ENCODE results near the gene PLEKHB2. TPM values are rescaled to one million over a fixed set of nuclear protein-coding genes. Genes with fewer than 3 reads are reported as not detected.
"Not testable (repeated sequence)": the region's sequence is repeated elsewhere in the genome, so short reads cannot be mapped to it uniquely, and the experiment has no call there.

Gene PLEKHB2
- total RNA-seq, 2 experiments from 2014 or later: 58.5 to 64.3 TPM

DNA sequence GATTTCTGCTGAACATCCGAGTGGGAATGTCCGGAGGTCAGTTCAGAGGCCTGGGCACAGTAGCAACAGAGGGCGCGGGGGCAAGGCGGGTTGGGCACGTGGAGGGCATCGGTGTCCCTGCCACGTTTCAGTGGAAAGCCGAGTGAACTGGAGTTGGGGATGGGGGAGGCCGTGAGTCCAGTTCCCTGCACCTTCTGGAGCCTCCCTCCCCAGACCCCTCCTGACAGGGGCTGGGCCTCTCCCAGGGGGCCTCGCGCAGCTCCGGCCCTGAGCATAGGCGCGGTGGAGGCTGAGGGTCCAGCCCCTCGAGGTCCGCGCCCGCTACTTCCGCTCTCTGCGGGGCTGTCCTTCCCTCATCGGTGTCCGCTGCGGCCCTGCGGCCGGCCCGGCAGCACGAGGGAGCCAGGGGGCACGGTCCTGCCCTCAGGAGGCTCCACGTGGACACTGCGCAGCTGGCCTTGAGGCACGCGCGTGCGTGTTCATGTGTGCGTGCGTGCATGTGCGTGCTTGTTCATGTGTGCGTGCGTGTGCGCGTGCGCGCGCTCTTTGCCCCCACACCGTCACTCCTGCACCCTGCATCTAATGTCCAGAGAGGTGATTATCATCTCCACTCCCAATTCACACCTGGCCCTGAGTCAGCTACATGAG, 50.2 kb downstream of the PLEKHB2 start:
- Mint-ChIP-seq H3K4me3 (no peak overlapping the region), H3K9me3 (ENCODE audit: low read depth) (no peaks in the 10 kb centered on the region), H3K27me3 (no peaks in the 10 kb centered on the region), H3K36me3 (peaks cover 4% of the 10 kb centered on the region), H3K27ac (no peak overlapping the region), H3K4me1 (peaks cover 29% of the 10 kb centered on the region)
- no peak for ATAC-seq
- CTCF ChIA-PET: interaction anchor here (0.9 to 3.1 kb wide), 10 partner anchors 9 to 646 kb away, joined by 3 to 21 read pairs (median 5); no protein-coding TSS in a partner anchor
- DNase-seq: no peak

DNA sequence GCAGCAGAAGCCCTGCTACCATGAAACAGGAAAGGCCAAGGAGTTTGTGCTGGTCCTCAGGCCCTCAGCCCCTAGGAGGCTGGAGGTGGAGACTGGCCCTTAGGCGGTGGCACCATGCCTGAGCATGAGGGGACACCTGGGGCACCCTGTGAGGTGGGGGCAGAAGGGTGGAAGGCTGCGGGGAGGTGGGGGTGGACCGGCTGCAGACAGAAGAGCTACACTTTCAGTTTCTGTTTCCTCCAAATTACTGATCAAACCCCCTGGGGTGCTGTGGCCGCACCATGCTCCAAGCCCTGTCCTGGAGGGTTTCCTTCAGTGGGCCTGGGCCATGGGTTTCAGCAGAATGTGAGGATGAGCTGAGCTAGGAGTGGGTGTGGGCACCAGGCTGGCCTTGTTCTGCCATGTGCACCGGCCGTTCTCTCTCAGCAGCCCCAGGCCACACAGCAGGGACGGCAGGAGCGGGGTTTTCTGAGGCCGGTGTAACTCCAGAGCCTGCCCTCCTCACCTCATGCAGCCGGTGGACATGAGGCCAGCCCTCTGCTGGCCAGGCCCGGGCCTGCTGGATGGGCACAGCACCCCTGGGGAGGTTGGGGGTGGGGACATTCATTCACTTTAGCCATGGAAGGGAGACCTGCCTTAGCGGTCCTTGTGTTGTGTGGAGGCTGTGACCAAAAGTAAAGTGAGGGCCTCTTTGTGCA, 51.5 kb downstream of the PLEKHB2 start:
- Mint-ChIP-seq H3K9me3 (ENCODE audit: low read depth) (no peaks in the 10 kb centered on the region), H3K4me1 (peaks cover 29% of the 10 kb centered on the region), H3K27me3 (no peaks in the 10 kb centered on the region), H3K36me3 (no peaks in the 10 kb centered on the region), H3K27ac (peak overlapping the region; percentile 86), H3K4me3 (peak overlapping the region; percentile 25)
- CTCF ChIA-PET: interaction anchor here (1.0 to 1.8 kb wide), 8 partner anchors 10 to 526 kb away, joined by 3 to 8 read pairs (median 4); no protein-coding TSS in a partner anchor
- peak; percentile 29 for ATAC-seq
- DNase-seq: peak; percentile 58

DNA sequence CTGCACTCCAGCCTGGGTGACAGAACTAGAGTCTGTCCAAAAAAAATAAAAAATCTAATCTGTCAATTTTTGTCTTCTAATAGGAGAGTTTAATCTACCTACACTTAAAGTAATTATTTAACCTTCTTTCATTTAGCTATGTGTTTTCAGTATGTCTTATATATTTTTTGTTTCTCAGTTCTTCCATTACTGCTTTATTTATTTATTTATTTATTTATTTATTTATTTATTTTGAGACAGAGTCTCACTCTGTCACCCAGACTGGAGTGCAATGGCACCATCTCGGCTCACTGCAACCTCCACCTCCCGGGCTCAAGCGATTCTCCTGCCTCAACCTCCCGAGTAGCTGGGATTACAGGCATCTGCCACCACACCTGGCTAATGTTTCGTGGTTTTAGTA, 60.4 kb downstream of the PLEKHB2 start:
- not testable (repeated sequence) for H3K4me3 Mint-ChIP-seq; H3K27me3 Mint-ChIP-seq; H3K27ac Mint-ChIP-seq; H3K9me3 Mint-ChIP-seq (ENCODE audit: low read depth); H3K4me1 Mint-ChIP-seq; H3K36me3 Mint-ChIP-seq; ATAC-seq; DNase-seq
- CTCF ChIA-PET: interaction anchor here (3.2 kb wide), 1 partner anchor 11 kb away, joined by 10 read pairs; no protein-coding TSS in a partner anchor

DNA sequence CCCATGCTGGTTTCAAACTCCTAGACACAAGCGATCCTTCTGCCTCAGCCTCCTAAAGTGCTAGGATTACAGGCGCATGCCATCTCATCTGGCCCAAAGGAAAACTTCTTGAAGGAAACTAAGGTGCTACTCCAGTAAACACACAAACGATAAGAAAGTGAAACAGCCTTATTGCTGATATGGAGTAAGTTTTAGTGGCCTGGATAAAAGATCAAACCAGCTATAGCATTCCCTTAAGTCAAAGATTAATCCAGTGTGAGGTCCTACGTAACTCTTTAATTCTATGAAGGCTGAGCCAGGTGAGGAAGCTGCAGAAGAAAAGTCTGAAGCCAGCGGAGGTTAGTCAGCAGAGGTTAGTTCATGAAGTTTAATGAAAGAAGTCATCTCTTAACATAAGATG, 63.4 kb downstream of the PLEKHB2 start:
- ATAC-seq (no peak), DNase-seq (no peak)
- H3K27ac Mint-ChIP-seq: no peak overlapping the region
- H3K4me1 Mint-ChIP-seq: no peaks in the 10 kb centered on the region
- H3K27me3 Mint-ChIP-seq: peaks cover 4% of the 10 kb centered on the region
- no peak overlapping the region for H3K4me3 Mint-ChIP-seq
- CTCF ChIA-PET: interaction anchor here (1.3 kb wide), 1 partner anchor 14 kb away, joined by 3 read pairs; no protein-coding TSS in a partner anchor
- no peaks in the 10 kb centered on the region for H3K36me3 Mint-ChIP-seq
- H3K9me3 Mint-ChIP-seq (ENCODE audit: low read depth): no peaks in the 10 kb centered on the region

DNA sequence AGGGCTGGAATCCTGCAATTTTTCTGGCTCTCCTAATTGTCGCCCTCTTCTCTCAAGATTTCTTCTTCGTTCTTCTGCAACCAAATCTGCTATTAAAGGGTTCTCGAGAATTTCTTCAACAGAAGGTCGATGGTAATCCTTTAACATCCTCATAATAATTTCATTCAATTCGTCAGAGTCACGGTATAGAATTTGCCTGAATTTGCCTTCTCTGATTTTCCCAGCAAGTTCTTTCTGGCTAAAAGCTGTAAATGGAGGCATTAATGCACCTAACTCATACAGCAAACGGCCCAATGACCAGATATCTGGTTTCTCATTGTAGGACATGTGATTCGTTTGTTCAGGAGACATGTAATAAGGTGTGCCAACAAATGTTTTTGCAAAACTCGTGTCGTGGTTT, 72.9 kb downstream of the PLEKHB2 start:
- H3K36me3 Mint-ChIP-seq; CTCF ChIA-PET; DNase-seq; H3K9me3 Mint-ChIP-seq (ENCODE audit: low read depth); H3K4me1 Mint-ChIP-seq; H3K4me3 Mint-ChIP-seq; H3K27ac Mint-ChIP-seq; ATAC-seq: not testable (repeated sequence)
- H3K27me3 Mint-ChIP-seq: peaks cover 28% of the 10 kb centered on the region

DNA sequence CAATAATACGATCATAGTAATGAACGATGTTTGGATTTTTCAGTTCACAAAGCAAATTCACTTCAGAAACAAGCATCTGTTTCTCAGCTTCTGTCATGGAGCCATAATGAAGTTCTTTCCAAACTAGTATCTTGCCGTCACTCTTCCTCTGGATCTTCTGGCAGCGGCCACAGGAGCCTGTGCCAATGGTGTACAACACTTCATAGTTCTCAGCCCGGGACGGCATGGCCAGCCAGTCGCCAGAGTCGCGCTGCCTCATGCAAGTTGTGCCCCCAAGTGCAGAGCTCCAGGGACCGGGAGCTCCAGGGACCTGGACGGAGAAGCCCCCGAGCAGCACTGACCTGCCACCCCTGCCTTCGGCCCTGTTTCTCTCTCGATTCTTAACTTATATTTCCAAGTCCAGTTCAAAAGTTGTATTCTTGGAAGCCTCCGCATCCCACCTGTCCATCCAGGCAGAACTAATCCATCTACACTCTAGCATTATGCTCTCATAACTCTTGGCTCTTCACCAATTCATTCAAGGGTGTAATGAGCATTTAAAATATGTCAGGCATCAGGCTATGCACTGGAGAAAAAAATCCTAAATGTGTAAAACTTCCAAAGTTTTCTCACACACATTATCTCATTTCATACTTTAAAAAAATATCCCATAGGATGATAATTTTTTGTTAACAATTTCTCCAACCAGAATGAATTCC, 73.7 kb downstream of the PLEKHB2 start:
- CTCF ChIA-PET; DNase-seq; H3K9me3 Mint-ChIP-seq (ENCODE audit: low read depth); H3K27ac Mint-ChIP-seq; H3K4me3 Mint-ChIP-seq; H3K4me1 Mint-ChIP-seq; H3K36me3 Mint-ChIP-seq; ATAC-seq: not testable (repeated sequence)
- H3K27me3 Mint-ChIP-seq: peaks cover 29% of the 10 kb centered on the region

DNA sequence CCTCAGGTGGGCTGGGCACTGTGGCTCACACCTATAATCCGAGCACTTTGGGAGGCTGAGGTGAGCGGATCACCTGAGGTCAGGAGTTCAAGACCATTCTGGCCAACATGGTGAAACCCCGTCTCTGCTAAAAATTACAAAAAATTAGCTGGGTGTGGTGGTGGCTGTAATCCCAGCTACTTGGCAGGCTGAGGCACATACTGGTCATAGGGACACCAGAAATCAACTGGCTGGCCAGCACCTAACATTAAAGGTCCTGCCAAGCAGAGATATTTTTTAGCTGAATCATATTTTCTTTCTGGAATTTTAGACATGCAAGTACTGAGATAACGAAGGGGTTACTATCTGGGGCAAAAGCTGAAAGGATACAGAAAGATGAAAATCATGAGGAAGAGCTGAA, 76.3 kb downstream of the PLEKHB2 start:
- H3K4me3 Mint-ChIP-seq; H3K4me1 Mint-ChIP-seq; CTCF ChIA-PET; H3K9me3 Mint-ChIP-seq (ENCODE audit: low read depth); ATAC-seq; DNase-seq; H3K36me3 Mint-ChIP-seq; H3K27ac Mint-ChIP-seq: not testable (repeated sequence)
- H3K27me3 Mint-ChIP-seq: peaks cover 25% of the 10 kb centered on the region

DNA sequence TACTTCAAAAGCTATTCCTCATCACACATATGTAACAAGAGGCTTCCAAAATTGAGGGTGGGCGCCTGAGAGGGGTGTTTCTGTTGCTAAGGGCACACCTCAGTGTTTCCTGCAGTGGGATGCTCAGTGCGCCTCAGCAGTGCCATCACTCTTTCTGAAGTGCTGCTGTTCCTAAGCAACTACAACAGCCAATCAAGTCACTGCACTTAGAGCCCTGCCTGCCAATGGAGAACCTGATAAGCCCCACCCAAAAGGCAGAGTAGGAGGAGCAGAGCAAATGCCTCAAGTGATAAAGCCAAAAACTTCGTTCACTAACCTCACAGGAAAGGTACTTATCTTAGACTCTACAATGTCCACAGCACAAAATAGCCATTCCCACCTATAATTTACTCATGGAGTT, 88.3 kb downstream of the PLEKHB2 start:
- H3K4me1 Mint-ChIP-seq; H3K36me3 Mint-ChIP-seq; DNase-seq; CTCF ChIA-PET; H3K4me3 Mint-ChIP-seq; H3K9me3 Mint-ChIP-seq (ENCODE audit: low read depth); H3K27ac Mint-ChIP-seq; ATAC-seq: not testable (repeated sequence)
- peaks cover 44% of the 10 kb centered on the region for H3K27me3 Mint-ChIP-seq

DNA sequence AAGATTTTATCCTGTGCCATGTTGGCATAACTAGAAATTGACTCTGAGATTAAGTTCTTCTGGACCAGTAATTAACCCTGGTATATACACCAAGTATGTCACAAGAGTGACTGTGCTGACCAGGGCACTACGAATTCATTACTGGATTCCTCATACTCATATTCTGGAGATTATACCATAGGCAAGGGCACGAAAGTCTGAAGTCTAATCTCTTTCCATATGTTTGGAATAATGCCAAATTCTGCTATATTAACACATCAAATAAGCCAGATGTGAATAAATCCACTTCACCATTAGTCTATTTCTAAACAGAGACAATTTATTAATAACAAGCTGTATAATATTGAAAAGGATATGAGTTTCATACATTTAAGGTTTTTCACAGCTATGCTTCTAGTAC, 91.0 kb downstream of the PLEKHB2 start:
- H3K4me3 Mint-ChIP-seq; H3K9me3 Mint-ChIP-seq (ENCODE audit: low read depth); H3K36me3 Mint-ChIP-seq; CTCF ChIA-PET; H3K27ac Mint-ChIP-seq; H3K4me1 Mint-ChIP-seq; ATAC-seq; DNase-seq: not testable (repeated sequence)
- H3K27me3 Mint-ChIP-seq: peaks cover 32% of the 10 kb centered on the region

Other genes starting within 250 kb of the PLEKHB2 start
- gene FAM168B, start 11.9 kb upstream of the PLEKHB2 start, total RNA-seq: 10 to 100 TPM; 40.6 to 65.5 TPM
- gene POTEE, start 104.2 kb downstream of the PLEKHB2 start, total RNA-seq: under 1 TPM; 0.32 to 0.40 TPM

All from activated CD8-positive, alpha-beta memory T cell treated with anti-CD3 and anti-CD28 coated beads, Interleukin-2, amount 10 ng/mL, durations not matched to agents 7 days and 5 days (primary cell).